HG03196 (cell line): ENCODE data around the gene CABLES2.

Experiments used
- ATAC-seq: cut with Tn5 transposase; IDR thresholded peaks from one replicate; pipeline ENCODE4 v1.9.1; 2021; ENCODE audit not compliant: unreplicated experiment

CABLES2 gene

GRCh38 chr20:62392077-62392418 lies 15.0 kb downstream of the CABLES2 start:
- no peak for ATAC-seq

DNA sequence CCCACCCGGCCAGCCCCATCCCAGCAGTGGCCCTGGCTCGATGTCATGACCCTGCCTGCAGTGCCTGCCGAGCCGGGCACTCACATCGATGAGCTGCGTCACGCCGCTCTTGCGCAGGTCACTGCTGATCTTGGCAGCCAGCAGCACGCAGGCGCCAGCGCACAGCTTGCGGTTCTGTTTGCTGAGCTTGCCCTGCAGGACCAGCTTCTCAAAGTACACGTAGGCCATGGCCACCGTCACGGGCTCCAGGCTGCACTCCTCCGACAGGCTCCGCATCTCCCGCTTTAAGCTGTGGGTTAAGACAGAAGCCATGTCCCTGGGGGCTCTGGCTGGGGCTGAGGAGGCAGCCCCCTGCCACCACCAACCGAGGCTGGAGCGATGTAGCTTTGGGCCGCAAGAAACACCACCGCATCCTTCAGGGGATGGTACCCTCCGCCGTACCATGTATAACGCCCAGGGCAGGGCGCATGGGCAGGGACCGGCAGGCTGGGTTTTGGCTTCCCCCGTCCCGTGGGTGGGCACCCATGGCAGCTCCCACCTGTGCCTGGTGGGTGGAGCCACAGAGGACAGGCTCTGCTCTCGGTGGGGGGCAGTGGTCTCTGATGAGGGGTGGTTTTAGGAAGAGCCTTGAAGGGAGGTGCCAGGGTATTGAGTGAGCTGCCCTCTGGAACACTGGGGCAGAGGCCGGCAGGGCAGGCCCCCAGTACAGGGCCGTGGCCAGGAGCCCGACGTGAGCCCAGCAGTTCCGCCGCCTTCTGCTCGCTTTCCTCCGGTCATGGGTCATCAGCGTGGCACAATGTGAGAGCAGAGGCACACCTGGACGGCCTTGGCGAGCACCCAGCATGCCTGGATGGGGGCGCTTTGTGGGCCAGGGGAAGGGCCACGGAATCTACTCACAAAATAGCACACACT lies 15.7 kb downstream of the CABLES2 start:
- no peak for ATAC-seq

GRCh38 chr20:62390317-62391164 lies 16.5 kb downstream of the CABLES2 start:
- ATAC-seq, result no peak

GRCh38 chr20:62389601-62390087 lies 17.4 kb downstream of the CABLES2 start:
- ATAC-seq, result no peak

DNA sequence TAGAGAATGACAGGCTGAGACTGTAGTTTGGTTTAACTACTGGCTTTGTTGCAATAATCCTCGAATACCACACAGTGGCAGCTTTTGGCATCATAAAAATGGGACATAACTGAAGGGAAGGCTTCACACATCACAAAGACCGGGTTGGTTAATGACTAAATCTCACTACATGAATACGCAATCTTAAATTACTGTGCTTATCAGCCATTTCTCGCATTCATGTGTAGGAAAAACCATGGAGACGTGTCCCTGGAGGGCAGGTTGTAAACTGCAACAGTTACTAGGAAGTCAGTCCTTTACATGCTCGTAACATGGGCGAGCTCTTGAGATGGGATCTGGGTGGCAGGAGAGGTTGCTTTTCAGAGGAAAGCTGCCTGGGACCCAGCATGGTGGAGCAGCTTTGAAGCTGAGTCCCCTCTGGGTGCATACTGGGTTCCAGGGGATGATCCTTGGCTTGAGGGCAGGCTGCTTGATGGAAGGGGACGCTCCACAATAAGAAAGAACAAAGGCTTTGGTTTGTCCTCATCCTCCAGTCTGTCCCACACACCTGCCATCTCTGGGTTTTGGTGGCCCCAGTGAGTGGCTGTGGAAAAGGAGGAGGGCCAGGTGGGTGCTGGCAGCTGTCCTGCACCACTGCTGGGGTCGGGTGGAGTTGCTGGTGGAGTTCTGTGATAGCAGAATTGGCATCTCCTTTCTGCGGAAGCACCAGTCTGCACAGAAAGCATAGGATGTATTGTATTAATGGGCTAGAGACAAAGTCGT lies 18.1 kb downstream of the CABLES2 start:
- no peak for ATAC-seq

DNA sequence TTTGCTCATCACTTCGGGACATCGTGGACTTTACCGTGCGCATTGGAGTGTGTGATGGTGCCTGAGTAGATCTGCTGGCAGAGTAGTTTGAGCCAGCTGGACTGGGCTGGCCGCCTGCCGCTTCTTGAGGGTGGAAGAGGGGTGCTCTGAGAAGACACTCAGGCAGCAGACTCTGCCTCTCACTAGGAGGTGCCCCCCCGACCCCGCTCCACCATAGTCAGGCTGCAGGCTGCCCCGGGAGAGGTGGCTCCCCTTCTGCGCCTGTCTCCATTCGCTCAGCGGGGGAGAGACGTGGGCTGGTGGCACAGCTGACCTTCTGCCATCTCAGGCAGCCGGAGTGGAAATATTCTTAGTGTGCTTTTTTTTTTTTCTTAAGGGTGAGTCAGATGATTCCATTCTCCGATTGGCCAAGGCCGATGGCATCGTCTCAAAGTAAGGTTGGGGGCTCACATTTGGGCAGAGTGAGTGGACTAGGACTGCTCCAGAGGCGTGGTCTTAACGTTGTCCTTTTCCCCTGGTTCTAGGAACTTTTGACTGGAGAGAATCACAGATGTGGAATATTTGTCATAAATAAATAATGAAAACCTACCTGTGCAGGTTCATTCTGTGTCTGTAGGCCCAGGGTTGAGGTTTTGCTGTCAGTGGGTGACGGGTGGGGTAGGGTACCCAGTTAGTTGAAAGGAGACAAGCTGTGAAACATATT lies 19.0 kb downstream of the CABLES2 start:
- no peak for ATAC-seq

GRCh38 chr20:62387219-62387913 lies 19.7 kb downstream of the CABLES2 start:
- peak; percentile 10 for ATAC-seq

GRCh38 chr20:62386383-62387218 lies 20.5 kb downstream of the CABLES2 start, which contains the start of gene RPS21:
Gene RPS21, plus strand, starts transcription at chr20:62387103. Its CDS starts 236 bp downstream, at chr20:62387339.
- ATAC-seq, result peak; percentile 76

GRCh38 chr20:62382306-62383198 lies 24.5 kb downstream of the CABLES2 start:
- ATAC-seq, result no peak

GRCh38 chr20:62381842-62382241 lies 25.2 kb downstream of the CABLES2 start:
- no peak for ATAC-seq

- no peak for ATAC-seq
Measured at GRCh38 chr20:62381202-62381797, 25.8 kb downstream of the CABLES2 start.

GRCh38 chr20:62378215-62378614 lies 28.9 kb downstream of the CABLES2 start:
- no peak for ATAC-seq

DNA sequence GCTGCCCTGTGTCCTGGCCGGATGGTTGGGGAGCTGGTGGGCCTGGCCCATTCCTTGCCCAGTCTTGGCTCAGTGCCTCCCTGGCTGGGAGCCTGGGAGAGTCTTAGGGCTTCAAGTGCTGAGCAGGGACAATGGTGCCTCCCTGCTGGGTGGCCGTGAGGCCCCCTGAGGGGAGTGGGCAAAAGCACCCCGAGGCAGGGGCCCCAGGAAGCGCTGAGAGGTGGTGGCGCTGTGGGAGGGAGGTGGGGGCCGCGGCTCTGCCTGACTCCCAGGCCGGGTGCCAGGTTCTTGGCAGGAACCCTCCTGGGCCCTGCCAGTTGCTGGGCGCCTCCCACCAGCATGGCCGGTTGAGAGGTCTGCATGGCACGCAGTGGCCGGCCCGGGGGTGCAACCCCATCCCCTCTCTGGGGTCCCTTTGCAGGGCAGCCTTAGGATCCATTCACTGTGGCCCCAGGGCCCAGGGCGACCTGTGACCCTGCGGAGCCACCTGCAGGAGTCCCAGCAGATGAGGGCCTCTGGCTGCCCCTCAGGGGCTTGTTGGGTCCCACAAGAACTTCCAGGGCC lies 29.4 kb downstream of the CABLES2 start:
- no peak for ATAC-seq

DNA sequence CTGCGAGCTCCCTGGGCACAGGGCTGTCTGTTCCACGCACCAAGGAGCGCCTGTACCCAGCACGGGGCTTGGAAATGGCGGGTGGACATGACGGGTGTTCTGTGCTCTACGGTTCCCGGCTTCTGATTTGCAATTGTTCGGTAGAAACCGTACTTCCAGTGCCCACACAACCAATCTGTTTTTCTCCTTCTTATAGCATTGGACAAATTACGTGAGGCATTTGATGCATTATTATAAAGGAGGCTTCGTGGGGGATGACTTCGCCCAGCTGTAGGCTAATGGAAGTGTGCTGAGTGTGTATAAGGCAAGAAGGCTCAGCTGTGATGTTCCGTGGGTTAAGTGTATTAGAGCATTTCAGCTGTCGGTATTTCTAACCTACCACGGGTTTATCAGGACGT lies 30.0 kb downstream of the CABLES2 start:
- ATAC-seq, result no peak

DNA sequence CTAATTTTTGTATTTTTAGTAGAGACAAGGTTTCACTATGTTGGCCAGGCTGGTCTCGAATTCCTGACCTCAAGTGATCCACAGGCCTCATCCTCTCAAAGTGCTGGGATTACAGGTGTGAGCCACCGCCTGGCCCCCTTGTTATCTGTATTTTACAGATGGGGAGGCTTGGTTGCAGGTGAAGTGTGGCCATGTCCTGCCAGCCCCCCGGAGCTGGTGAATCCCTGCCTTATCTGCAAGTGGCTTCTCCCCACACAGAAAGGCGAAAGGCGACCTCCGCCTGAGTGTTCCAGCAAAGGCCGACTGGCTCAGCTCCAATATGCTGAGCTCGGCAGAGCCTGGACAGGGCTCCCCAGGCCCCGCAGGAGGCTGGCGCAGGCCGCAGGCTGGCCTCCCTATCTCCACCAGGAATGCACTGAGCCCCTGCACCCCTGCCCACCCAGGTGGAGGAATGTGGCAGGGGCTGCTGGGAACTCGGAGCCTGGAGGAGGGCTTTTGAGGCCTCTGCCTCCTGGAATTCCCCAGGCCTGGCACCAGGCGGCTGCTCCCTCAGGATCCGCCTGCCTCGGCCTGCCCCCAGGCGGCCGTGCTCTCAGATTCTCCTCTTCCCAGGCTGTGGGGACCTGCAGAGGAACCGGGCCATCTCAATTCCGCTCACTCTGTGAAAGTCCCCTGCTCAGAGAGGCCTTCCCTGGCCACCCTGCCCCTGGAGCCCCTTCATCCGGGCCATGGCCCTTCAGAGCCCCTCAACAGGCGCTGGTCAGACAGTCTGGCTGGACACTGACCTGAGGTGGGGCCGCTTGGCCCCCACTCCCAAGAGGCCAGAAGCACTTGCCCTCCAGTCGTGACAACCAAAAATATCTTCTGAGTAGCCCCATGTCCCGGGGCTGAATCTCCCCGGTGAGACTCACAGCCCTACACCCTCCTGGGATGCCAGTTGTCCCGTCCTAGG lies 30.7 kb downstream of the CABLES2 start:
- no peak for ATAC-seq
